Cardiac muscle cell (in vitro differentiated cells and primary cell): ENCODE results near the gene ARHGAP45. TPM values are rescaled to one million over a fixed set of nuclear protein-coding genes. Genes with fewer than 3 reads are reported as not detected.

ENCODE experiments used
- DNase-seq, 2 donors: peaks; one replicate each; pipeline versions ENCODE4 v3.0.0 to v3.0.0-alpha.2; 2010 to 2017; ENCODE audit warnings: low read depth in 1 of 2, low spot score in 1 of 2
- H3K27ac ChIP-seq: fragments of 200-600 bp; sonication (generic); 2 replicates; pipeline ENCODE4 v1.5.1; 2016
- H3K27me3 ChIP-seq: fragments of 200-600 bp; sonication (generic); 2 replicates; pipeline ENCODE4 v1.6.0; 2016; ENCODE audit warnings: control low read depth
- H3K36me3 ChIP-seq: fragments of 200-600 bp; sonication (generic); 2 replicates; pipeline ENCODE4 v1.5.1; 2016; ENCODE audit warnings: control low read depth
- H3K4me1 ChIP-seq: fragments of 200-600 bp; sonication (generic); 2 replicates; pipeline ENCODE4 v1.8.1; 2017; ENCODE audit warnings: low read depth, mild to moderate bottlenecking, mixed run types
- H3K4me3 ChIP-seq: fragments of 200-600 bp; sonication (generic); 2 replicates; pipeline ENCODE4 v1.5.1; 2016; ENCODE audit warnings: mild to moderate bottlenecking
- H3K9me3 ChIP-seq: fragments of 200-600 bp; sonication (generic); 2 replicates; pipeline ENCODE4 v1.5.1; 2017; ENCODE audit warnings: low read depth, mild to moderate bottlenecking, control low read depth
- CTCF ChIP-seq: IDR thresholded peaks from 2 replicates; pipeline ENCODE4 v1.5.1; 2012; ENCODE audit warnings: low read depth, mild to moderate bottlenecking, low read length
- polyA plus RNA-seq: library from polyadenylated mRNA; unstranded; fragments of >200 nt; fragmentation: Nextera tagmentation; extraction: Ambion mirVana; gene quantifications from 2 replicates; pipeline ENCODE4 v1.2.1, GENCODE V29; 2016
- total RNA-seq: library from RNA; depleted of rRNA; stranded (reverse); fragments of >200 nt; gene quantifications from 2 replicates; pipeline ENCODE4 v1.2.3, GENCODE V29; 2016

The ARHGAP45 gene
- total and polyA plus RNA-seq, 2 experiments from 2014 or later = 67.5 to 88.6 TPM

DNA sequence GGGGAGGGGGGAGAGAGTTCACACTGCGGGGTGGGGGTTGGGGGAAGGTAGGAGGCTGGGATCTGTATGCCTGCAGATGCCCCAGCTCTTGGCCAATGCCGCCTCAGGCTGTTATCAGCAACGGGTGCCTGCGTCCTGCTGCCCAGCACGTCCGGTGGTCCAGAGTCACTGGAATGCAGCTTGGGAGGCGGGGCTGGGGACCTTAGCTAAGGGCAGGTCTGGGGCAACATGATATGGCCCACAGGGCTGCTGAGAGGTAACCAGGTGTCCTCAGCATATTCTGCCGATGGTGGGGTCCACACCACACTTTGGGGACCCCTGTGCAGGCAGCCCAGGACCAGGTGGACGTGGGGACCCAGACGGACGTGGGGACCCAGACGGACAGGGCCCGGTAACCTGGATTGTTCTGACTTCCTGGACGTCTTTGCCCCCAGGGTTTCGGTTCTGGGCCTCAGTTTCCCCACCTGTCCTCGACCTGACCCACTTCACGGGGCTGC lies 668 bp upstream of the ARHGAP45 start:
- peak overlapping the region; percentile 21 for H3K4me3 ChIP-seq
- no peak for TF ChIP-seq CTCF
- peaks cover 13% of the 10 kb centered on the region for H3K27me3 ChIP-seq

DNA sequence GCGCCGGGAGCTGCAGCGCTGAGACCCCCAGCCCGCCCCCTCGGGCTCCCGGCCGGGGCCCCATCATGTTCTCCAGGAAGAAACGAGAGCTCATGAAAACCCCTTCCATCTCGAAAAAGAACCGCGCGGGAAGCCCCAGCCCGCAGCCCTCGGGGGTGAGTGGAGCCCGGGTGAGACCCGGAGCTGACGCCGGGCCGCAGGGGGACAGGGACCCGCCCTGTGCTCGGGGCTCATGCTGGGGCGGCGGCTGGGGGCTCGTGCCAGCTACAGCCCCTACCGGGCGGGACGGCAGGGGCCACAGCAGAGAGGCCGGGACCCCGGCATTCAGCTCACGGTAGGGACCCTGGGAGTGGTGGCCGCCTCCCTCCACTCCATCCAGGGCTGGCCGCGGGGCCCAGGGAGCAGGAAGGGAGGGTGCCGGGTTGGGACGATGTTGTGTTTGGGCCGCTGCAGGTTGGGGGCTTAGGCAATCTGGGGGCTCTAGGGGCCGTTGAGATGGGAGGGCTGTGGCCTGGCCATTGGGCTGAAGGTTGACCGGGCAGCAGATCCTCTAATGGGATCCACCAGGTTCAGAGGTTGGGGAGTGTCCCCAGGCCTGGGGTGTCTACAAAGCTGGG lies 482 bp downstream of the ARHGAP45 start:
- Histone ChIP-seq H3K4me3 (peak overlapping the region; percentile 21), H3K9me3 (no peaks in the 10 kb centered on the region), H3K27me3 (peaks cover 13% of the 10 kb centered on the region), H3K4me1 (peaks cover 18% of the 10 kb centered on the region), H3K36me3 (no peaks in the 10 kb centered on the region), H3K27ac (no peak overlapping the region)
- TF ChIP-seq CTCF = no peak
- DNase-seq = no peak

More for the DNA sequence above, 668 bp upstream of the ARHGAP45 start:
- H3K9me3 ChIP-seq = no peaks in the 10 kb centered on the region
- peak in 1 of 2 donors; percentile 84 for DNase-seq
- H3K36me3 ChIP-seq = no peaks in the 10 kb centered on the region
- peaks cover 18% of the 10 kb centered on the region for H3K4me1 ChIP-seq
- H3K27ac ChIP-seq = peak overlapping the region; percentile 73

GRCh38 chr19:1068009-1069001 lies 1.3 kb downstream of the ARHGAP45 start:
- Histone ChIP-seq H3K4me3 (no peak overlapping the region), H3K4me1 (peaks cover 18% of the 10 kb centered on the region), H3K36me3 (no peaks in the 10 kb centered on the region), H3K27ac (no peak overlapping the region), H3K27me3 (peaks cover 13% of the 10 kb centered on the region), H3K9me3 (no peaks in the 10 kb centered on the region)
- no peak for TF ChIP-seq CTCF
- no peak for DNase-seq

DNA sequence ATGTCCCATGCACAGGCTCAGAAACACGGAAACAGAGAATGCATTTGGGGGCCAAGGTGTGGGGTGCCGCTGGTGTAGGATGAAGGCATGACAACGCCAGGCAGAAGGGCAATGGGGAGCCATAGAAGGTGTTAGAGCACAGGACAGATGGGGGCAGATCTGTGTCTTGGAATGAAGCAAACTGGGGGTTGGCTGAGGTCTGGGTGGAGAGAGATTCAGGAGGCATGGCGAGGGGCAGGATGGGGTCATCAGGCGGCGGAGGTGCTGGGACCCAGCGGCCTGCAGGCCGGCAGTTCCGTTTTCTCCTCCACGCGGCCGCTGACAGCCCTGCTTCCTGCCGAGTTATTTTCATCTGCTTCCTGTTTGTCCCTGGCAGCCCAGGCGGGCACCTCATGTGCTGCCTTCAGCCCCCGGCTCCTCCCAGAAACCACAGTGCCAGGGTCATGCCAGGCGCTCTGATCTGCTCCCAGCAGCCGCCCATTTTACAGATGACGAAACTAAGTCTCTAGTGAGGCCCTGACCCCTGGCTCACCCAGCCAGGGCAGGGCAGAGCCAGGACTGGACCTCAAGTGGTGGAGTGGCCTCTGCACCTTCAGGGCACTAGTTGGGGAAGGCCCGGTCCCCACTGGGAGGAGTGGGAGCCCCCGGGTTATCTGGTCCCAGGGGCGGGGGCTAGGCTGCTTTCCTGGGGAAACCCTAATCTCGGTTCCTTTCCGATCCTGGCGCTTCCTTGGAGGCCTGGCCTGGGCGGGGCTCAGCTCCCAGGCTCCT lies 2.2 kb downstream of the ARHGAP45 start:
- Histone ChIP-seq H3K4me3 (no peak overlapping the region), H3K36me3 (no peaks in the 10 kb centered on the region), H3K27ac (no peak overlapping the region), H3K9me3 (no peaks in the 10 kb centered on the region), H3K27me3 (peaks cover 13% of the 10 kb centered on the region), H3K4me1 (peaks cover 18% of the 10 kb centered on the region)
- no peak for DNase-seq
- no peak for TF ChIP-seq CTCF

DNA sequence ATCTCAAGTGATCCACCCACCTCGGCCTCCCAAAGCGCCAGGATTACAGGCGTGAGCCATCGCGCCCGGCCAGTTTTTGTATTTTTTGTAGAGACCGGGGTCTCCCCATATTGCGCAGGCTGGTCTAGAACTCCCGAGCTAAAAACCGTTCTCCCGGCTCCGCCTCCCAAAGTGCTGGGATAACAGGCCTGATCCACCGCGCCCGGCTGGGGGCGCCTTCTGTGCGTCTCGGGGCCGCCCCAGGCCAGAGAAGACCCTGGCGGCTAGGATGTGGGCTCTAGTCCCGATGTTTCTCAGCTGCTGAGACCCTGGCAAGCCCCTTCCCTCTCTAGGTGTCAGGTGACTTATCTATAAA lies 3.6 kb downstream of the ARHGAP45 start:
- peak; percentile 23 for TF ChIP-seq CTCF
- no peaks in the 10 kb centered on the region for H3K36me3 ChIP-seq
- no peak overlapping the region for H3K4me3 ChIP-seq
- H3K27ac ChIP-seq = no peak overlapping the region
- peaks cover 13% of the 10 kb centered on the region for H3K27me3 ChIP-seq
- DNase-seq = no peak
- H3K4me1 ChIP-seq = peaks cover 12% of the 10 kb centered on the region
- no peaks in the 10 kb centered on the region for H3K9me3 ChIP-seq
